Uterus (tissue), 2 donors: ENCODE data around the gene ARID3B.

Source experiments
- CTCF ChIP-seq, 4 experiments: fragments of 200-600 bp in 2 of 4; fragments of 450-650 bp in 2 of 4; sonication (generic) in 2 of 4; IDR thresholded peaks; one replicate each; pipeline ENCODE4 v1.5.1; 2016 to 2019; ENCODE audit warnings: antibody characterized with exemption in 4 of 4, mild to moderate bottlenecking in 2 of 4, moderate library complexity in 1 of 4
- POLR2A ChIP-seq, 2 donors: fragments of 450-650 bp; IDR thresholded peaks; one replicate each; pipeline ENCODE4 v1.6.1; 2016; ENCODE audit warnings: antibody characterized with exemption in 2 of 2, mild to moderate bottlenecking in 1 of 2, moderate library complexity in 1 of 2

- no peak for TF ChIP-seq CTCF (IDR thresholded peaks at IDR 0.05)
- TF ChIP-seq POLR2A (IDR thresholded peaks at IDR 0.05), result no peak
Observed at GRCh38 chr15:74612677-74613076, 71.7 kb downstream of the ARID3B start.
